Progenitor cell of endocrine pancreas (in vitro differentiated cells): ENCODE measurements around the gene PRTFDC1. TPM values are rescaled to one million over a fixed set of nuclear protein-coding genes. Genes with fewer than 3 reads are reported as not detected.

Experiments used
- DNase-seq: peaks from one replicate; pipeline ENCODE4 v3.0.0; 2021; ENCODE audit warnings: low spot score; ENCODE audit not compliant: unreplicated experiment
- H3K27ac Mint-ChIP-seq: 2 replicates; pipeline ENCODE4 v1.8.0; 2021; ENCODE audit warnings: mild to moderate bottlenecking, moderate library complexity, mixed read lengths
- H3K27me3 Mint-ChIP-seq: 2 replicates; pipeline ENCODE4 v1.8.0; 2021; ENCODE audit warnings: mixed read lengths
- H3K36me3 Mint-ChIP-seq: 2 replicates; pipeline ENCODE4 v1.8.0; 2022; ENCODE audit warnings: mixed read lengths; ENCODE audit not compliant: insufficient read depth
- H3K4me1 Mint-ChIP-seq: 2 replicates; pipeline ENCODE4 v1.8.0; 2021; ENCODE audit warnings: low read depth, mixed read lengths
- H3K4me3 Mint-ChIP-seq: 2 replicates; pipeline ENCODE4 v1.8.0; 2021; ENCODE audit warnings: low read depth, mild to moderate bottlenecking, moderate library complexity, mixed read lengths
- H3K9me3 Mint-ChIP-seq: 2 replicates; pipeline ENCODE4 v1.8.0; 2021; ENCODE audit warnings: low read depth, mixed read lengths
- total RNA-seq: library from RNA; stranded (reverse); gene quantifications from 2 replicates; pipeline ENCODE4 v1.2.1, GENCODE V29; 2021
- TF ChIP-seq, protein P1 (sequence below): fragments of 200-600 bp; sonication (generic); IDR thresholded peaks from one replicate; pipeline ENCODE4 v1.5.0; 2021; ENCODE audit warnings: antibody characterized with exemption, mild to moderate bottlenecking; ENCODE audit not compliant: unreplicated experiment

Gene PRTFDC1
- total RNA-seq, 1 donor from 2014 or later: 35.4 TPM

GRCh38 chr10:24821986-24822385 is 130.4 kb downstream of the PRTFDC1 start:
- no peak overlapping the region for H3K4me3 Mint-ChIP-seq
- DNase-seq: no peak
- TF ChIP-seq, protein P1, sequence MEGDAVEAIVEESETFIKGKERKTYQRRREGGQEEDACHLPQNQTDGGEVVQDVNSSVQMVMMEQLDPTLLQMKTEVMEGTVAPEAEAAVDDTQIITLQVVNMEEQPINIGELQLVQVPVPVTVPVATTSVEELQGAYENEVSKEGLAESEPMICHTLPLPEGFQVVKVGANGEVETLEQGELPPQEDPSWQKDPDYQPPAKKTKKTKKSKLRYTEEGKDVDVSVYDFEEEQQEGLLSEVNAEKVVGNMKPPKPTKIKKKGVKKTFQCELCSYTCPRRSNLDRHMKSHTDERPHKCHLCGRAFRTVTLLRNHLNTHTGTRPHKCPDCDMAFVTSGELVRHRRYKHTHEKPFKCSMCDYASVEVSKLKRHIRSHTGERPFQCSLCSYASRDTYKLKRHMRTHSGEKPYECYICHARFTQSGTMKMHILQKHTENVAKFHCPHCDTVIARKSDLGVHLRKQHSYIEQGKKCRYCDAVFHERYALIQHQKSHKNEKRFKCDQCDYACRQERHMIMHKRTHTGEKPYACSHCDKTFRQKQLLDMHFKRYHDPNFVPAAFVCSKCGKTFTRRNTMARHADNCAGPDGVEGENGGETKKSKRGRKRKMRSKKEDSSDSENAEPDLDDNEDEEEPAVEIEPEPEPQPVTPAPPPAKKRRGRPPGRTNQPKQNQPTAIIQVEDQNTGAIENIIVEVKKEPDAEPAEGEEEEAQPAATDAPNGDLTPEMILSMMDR: no peak
- H3K9me3 Mint-ChIP-seq: no peaks in the 10 kb centered on the region
- H3K27ac Mint-ChIP-seq: no peak overlapping the region
- no peaks in the 10 kb centered on the region for H3K27me3 Mint-ChIP-seq
- no peaks in the 10 kb centered on the region for H3K36me3 Mint-ChIP-seq
- H3K4me1 Mint-ChIP-seq: peaks cover 3% of the 10 kb centered on the region

DNA sequence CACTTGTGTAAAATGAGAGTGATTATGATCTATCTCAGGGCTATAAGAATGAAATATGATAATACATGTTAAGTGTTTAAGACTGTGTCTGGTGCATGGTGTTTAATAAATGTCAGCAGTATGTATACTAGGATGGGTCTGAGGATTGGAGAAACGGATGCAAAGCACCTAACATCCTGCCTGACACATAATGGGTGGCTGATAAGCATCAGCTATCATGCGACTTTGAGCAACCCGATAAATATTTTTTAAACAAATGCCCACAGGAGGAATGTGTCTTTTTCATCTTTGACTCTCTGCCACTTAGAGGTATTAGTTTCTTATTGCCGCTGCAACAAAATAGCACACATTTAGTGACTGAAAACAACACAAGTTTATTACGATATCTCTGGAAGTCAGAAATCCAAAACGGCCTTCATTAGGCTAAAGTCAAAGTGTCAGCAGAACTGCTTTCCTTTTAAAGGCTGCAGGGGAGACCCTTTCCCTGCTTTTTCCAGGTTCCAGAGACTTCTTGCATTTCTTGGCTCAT is 135.5 kb downstream of the PRTFDC1 start:
- H3K27ac Mint-ChIP-seq: no peak overlapping the region
- TF ChIP-seq, protein P1: no peak
- H3K4me1 Mint-ChIP-seq: peaks cover 5% of the 10 kb centered on the region
- H3K27me3 Mint-ChIP-seq: no peaks in the 10 kb centered on the region
- DNase-seq: no peak
- H3K9me3 Mint-ChIP-seq: no peaks in the 10 kb centered on the region
- H3K4me3 Mint-ChIP-seq: no peak overlapping the region
- no peaks in the 10 kb centered on the region for H3K36me3 Mint-ChIP-seq

DNA sequence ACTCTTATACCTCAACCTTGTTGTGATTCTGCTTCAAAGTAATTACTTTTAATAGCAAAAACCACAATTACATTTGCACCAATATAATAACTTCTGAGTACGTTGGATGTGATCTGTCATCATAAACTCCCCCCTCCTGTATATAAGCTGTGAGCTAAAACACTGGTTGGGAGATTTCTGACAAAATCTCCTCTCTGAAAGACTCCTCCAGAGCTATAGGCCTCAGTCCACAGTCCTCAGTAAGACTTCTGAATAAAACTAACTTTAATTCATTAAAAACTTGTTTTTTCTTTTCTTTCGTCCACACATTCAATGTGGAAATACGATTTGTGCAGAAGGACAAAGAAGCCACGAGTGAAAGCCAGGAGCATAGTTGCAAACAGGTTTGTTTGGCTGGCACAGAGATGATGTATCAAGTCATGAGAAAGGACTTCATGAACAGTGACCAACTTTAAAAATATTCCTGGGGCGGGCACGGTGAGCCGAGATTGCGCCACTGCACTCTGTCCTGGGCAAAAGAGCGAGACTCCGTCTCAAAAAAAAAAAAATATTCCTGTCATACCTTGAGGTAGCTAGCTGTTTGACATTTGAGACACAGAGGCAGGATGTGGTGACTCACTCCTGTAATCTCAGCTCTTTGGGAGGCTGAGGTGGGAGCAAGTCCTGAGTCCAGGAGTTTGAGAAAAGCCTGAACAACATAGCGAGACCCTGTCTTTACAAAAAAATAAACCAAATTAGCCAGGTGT is 137.7 kb downstream of the PRTFDC1 start:
- no peaks in the 10 kb centered on the region for H3K36me3 Mint-ChIP-seq
- H3K27ac Mint-ChIP-seq: no peak overlapping the region
- peaks cover 5% of the 10 kb centered on the region for H3K4me1 Mint-ChIP-seq
- TF ChIP-seq, protein P1: no peak
- H3K9me3 Mint-ChIP-seq: no peaks in the 10 kb centered on the region
- no peaks in the 10 kb centered on the region for H3K27me3 Mint-ChIP-seq
- H3K4me3 Mint-ChIP-seq: no peak overlapping the region
- no peak for DNase-seq

GRCh38 chr10:24813856-24814255 is 138.6 kb downstream of the PRTFDC1 start:
- TF ChIP-seq, protein P1: no peak
- no peak for DNase-seq
- H3K4me3 Mint-ChIP-seq: no peak overlapping the region
- no peaks in the 10 kb centered on the region for H3K27me3 Mint-ChIP-seq
- no peaks in the 10 kb centered on the region for H3K9me3 Mint-ChIP-seq
- no peak overlapping the region for H3K27ac Mint-ChIP-seq
- no peaks in the 10 kb centered on the region for H3K36me3 Mint-ChIP-seq
- H3K4me1 Mint-ChIP-seq: peaks cover 5% of the 10 kb centered on the region

DNA sequence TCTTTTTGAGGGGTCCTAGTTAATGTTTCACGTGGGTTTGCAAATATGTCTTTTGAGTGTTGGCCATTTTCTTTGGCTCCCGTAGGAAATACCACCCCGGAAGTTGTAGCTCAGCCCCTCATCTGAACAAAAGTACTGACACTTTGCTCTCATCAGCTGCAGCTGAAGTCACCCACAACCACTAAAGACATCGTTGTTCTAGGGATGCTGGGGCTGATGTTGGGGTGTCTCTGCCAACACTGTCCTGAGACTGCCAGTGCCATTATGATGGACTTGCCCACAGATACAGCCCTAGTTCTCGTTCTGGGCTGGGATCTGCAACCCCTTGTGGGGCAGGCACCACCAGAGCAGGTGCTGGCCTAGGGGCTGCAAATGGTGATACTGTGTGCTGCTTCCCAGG is 146.1 kb downstream of the PRTFDC1 start:
- no peak overlapping the region for H3K27ac Mint-ChIP-seq
- H3K4me1 Mint-ChIP-seq: no peaks in the 10 kb centered on the region
- no peak overlapping the region for H3K4me3 Mint-ChIP-seq
- TF ChIP-seq, protein P1: no peak
- H3K36me3 Mint-ChIP-seq: no peaks in the 10 kb centered on the region
- H3K9me3 Mint-ChIP-seq: no peaks in the 10 kb centered on the region
- no peaks in the 10 kb centered on the region for H3K27me3 Mint-ChIP-seq
- no peak for DNase-seq
